Upper lobe of right lung (tissue), 1 donor: Measurements from ENCODE around the gene C16orf54. TPM values are rescaled to one million over a fixed set of nuclear protein-coding genes. Genes with fewer than 3 reads are reported as not detected.
"Not testable (repeated sequence)": the region's sequence is repeated elsewhere in the genome, so short reads cannot be mapped to it uniquely, and the experiment has no call there.

Experiments
- ATAC-seq: fragments of 200-7000 bp; cut with Tn5 transposase; one replicate; pipeline ENCODE4 v1.9.1; 2020; ENCODE audit warnings: mild to moderate bottlenecking, moderate library complexity
- DNase-seq: peaks from one replicate; pipeline ENCODE4 v3.0.0-alpha.2; 2020
- H3K27ac ChIP-seq: fragments of 200-600 bp; one replicate; pipeline ENCODE4 v1.8.0; 2022
- H3K27me3 ChIP-seq: fragments of 200-600 bp; one replicate; pipeline ENCODE4 v1.8.0; 2022; ENCODE audit warnings: mild to moderate bottlenecking
- H3K36me3 ChIP-seq: fragments of 200-600 bp; one replicate; pipeline ENCODE4 v1.8.0; 2022
- H3K4me1 ChIP-seq: fragments of 200-600 bp; one replicate; pipeline ENCODE4 v1.8.0; 2022
- H3K4me3 ChIP-seq: fragments of 200-600 bp; one replicate; pipeline ENCODE4 v1.8.0; 2022; ENCODE audit warnings: mild to moderate bottlenecking
- H3K9me3 ChIP-seq: fragments of 200-600 bp; one replicate; pipeline ENCODE4 v1.8.0; 2022
- intact Hi-C: fragments of 100-400 bp; cut with DNase I; formaldehyde crosslinking; loops from one replicate; pipeline ENCODE4 v1.11.0; 2022
- total RNA-seq: library from RNA; stranded (reverse); fragmentation: NEBNext Ultra II Directional; extraction: Animal tissue kit (Norgen Biotek cat#: 25700); gene quantifications from one replicate; pipeline ENCODE4 v1.2.1, GENCODE V29; 2021
- TF ChIP-seq, protein P1 (sequence below): fragments of 200-600 bp; IDR thresholded peaks from one replicate; pipeline ENCODE4 v1.8.0; 2022; ENCODE audit warnings: antibody characterized with exemption
- donor health status: DM: no; HTN: yes; CAD: no; lungs with severe emphysema.

The C16orf54 gene
- total RNA-seq, 1 donor from 2014 or later = 7.3 TPM

GRCh38 chr16:29779474-29779873 lies 33.7 kb upstream of the C16orf54 start:
- TF ChIP-seq, protein P1, sequence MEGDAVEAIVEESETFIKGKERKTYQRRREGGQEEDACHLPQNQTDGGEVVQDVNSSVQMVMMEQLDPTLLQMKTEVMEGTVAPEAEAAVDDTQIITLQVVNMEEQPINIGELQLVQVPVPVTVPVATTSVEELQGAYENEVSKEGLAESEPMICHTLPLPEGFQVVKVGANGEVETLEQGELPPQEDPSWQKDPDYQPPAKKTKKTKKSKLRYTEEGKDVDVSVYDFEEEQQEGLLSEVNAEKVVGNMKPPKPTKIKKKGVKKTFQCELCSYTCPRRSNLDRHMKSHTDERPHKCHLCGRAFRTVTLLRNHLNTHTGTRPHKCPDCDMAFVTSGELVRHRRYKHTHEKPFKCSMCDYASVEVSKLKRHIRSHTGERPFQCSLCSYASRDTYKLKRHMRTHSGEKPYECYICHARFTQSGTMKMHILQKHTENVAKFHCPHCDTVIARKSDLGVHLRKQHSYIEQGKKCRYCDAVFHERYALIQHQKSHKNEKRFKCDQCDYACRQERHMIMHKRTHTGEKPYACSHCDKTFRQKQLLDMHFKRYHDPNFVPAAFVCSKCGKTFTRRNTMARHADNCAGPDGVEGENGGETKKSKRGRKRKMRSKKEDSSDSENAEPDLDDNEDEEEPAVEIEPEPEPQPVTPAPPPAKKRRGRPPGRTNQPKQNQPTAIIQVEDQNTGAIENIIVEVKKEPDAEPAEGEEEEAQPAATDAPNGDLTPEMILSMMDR = no peak
- Histone ChIP-seq H3K36me3 (no peaks in the 10 kb centered on the region), H3K27me3 (no peaks in the 10 kb centered on the region), H3K9me3 (no peaks in the 10 kb centered on the region), H3K4me3 (no peak overlapping the region), H3K4me1 (peaks cover 3% of the 10 kb centered on the region), H3K27ac (no peak overlapping the region)
- no peak for DNase-seq
- intact Hi-C loops = no loop called here
- ATAC-seq = no peak

GRCh38 chr16:29777576-29778350 lies 32.0 kb upstream of the C16orf54 start, which contains the start of gene ZG16:
Gene ZG16 (plus strand): TSS chr16:29778256. CDS start chr16:29779267, 1,011 bp downstream.
- TF ChIP-seq, protein P1 = no peak
- H3K9me3 ChIP-seq = no peaks in the 10 kb centered on the region
- intact Hi-C loops = no loop called here
- no peaks in the 10 kb centered on the region for H3K27me3 ChIP-seq
- no peak for DNase-seq
- no peak for ATAC-seq
- no peak within 1 kb of the TSS for H3K27ac ChIP-seq
- H3K4me3 ChIP-seq = no peak within 1 kb of the TSS
- H3K4me1 ChIP-seq = no peaks in the 10 kb centered on the region
- no peaks in the 10 kb centered on the region for H3K36me3 ChIP-seq

GRCh38 chr16:29775742-29776408 lies 30.1 kb upstream of the C16orf54 start:
- no peak overlapping the region for H3K4me3 ChIP-seq
- H3K4me1 ChIP-seq = no peaks in the 10 kb centered on the region
- H3K27ac ChIP-seq = no peak overlapping the region
- H3K27me3 ChIP-seq = no peaks in the 10 kb centered on the region
- H3K36me3 ChIP-seq = no peaks in the 10 kb centered on the region
- TF ChIP-seq, protein P1 = no peak
- ATAC-seq (no peak), DNase-seq (no peak)
- no peaks in the 10 kb centered on the region for H3K9me3 ChIP-seq
- intact Hi-C loops = no loop called here

DNA sequence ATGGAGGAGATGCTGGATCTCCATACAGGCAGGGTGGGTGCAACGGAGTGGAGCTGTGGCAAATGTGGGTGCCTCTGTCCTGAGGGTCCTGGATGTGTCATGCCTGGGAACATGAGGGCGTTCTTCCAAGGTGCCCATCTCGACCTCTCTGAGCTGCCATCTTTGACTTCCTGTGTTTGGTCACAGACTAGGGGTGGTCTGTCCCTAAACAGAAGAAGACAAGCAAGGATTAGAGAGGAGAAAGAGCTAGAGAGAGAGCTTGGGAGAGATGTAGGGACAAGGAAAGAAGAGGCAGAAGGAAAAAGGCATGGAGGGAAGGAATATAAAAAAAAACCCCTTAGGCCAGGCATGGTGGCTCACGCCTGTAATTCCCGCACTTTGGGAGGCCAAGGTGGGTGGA lies 28.9 kb upstream of the C16orf54 start:
- H3K4me1 ChIP-seq = no peaks in the 10 kb centered on the region
- TF ChIP-seq, protein P1 = no peak
- intact Hi-C loops = no loop called here
- H3K27me3 ChIP-seq = no peaks in the 10 kb centered on the region
- no peak for ATAC-seq
- H3K27ac ChIP-seq = no peak overlapping the region
- no peak for DNase-seq
- H3K9me3 ChIP-seq = no peaks in the 10 kb centered on the region
- no peak overlapping the region for H3K4me3 ChIP-seq
- no peaks in the 10 kb centered on the region for H3K36me3 ChIP-seq

DNA sequence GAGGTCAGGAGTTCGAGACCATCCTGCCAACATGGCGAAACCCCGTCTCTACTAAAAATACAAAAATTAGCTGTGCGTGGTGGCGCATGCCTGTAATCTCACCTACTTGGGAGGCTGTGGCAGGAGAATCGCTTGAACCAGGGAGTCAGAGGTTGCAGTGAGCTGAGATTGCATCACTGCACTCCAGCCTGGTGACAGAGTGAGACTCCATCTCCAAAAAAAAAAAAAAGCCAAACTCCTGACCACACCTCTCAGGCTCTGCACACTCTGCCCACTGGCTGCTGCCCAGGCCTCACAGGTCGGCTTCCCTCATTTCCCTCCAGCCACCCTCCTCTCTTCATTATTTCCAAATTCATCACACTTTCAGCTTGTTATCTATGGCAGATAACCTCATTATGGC lies 26.5 kb upstream of the C16orf54 start:
- DNase-seq, H3K27me3 ChIP-seq, H3K9me3 ChIP-seq, H3K4me1 ChIP-seq, intact Hi-C loops, H3K36me3 ChIP-seq, H3K27ac ChIP-seq, H3K4me3 ChIP-seq: not testable (repeated sequence)
- peak; percentile 42 for ATAC-seq

- Histone ChIP-seq H3K4me3 (no peak overlapping the region), H3K27me3 (no peaks in the 10 kb centered on the region), H3K27ac (no peak overlapping the region), H3K4me1 (no peaks in the 10 kb centered on the region), H3K36me3 (no peaks in the 10 kb centered on the region), H3K9me3 (no peaks in the 10 kb centered on the region)
- ATAC-seq = no peak
- DNase-seq = no peak
- TF ChIP-seq, protein P1 = no peak
- intact Hi-C loops = no loop called here
Measured at GRCh38 chr16:29770250-29770929, 24.6 kb upstream of the C16orf54 start.
